K562 (cell line): ENCODE results near the gene FXYD1. TPM values are rescaled to one million over a fixed set of nuclear protein-coding genes. Genes with fewer than 3 reads are reported as not detected.

Experiments used
- GATAD2B ChIP-seq: fragments of 450-650 bp; IDR thresholded peaks from 2 replicates; pipeline ENCODE4 v1.6.1; 2017; ENCODE audit warnings: mild to moderate bottlenecking, borderline replicate concordance
- KHSRP ChIP-seq: fragments of 450-650 bp; IDR thresholded peaks from 2 replicates; pipeline ENCODE4 v1.6.1; 2017
- NCOA6 ChIP-seq: fragments of 450-650 bp; IDR thresholded peaks from 2 replicates; pipeline ENCODE4 v1.6.1; 2017; ENCODE audit warnings: mild to moderate bottlenecking
- NFRKB ChIP-seq: fragments of 450-650 bp; IDR thresholded peaks from 2 replicates; pipeline ENCODE4 v1.6.1; 2016; ENCODE audit warnings: low read depth
- REST ChIP-seq, 2 experiments: fragments of 450-650 bp; formaldehyde crosslinking in 1 of 2; IDR thresholded peaks; 2 replicates each; pipeline versions ENCODE4 v1.4.0 to v1.6.1; 2014 to 2020; ENCODE audit warnings: mild to moderate bottlenecking in 2 of 2, borderline replicate concordance in 1 of 2, low read depth in 1 of 2
- ZNF347 ChIP-seq: fragments of 450-650 bp; formaldehyde crosslinking; IDR thresholded peaks from 2 replicates; pipeline ENCODE4 v1.4.0; 2020; ENCODE audit warnings: low read depth, mild to moderate bottlenecking, moderate library complexity
- polyA plus RNA-seq, 8 experiments: library from polyadenylated mRNA; depleted of rRNA in 4 of 8; stranded (reverse) in 5 of 8; unstranded in 3 of 8; fragments of >200 nt; fragmentation: Nextera tagmentation in 2 of 8; fragmentation: Illumina TruSeq in 1 of 8; extraction: Ambion mirVana in 2 of 8; extraction: Trizol in 1 of 8; gene quantifications; 2 replicates each; pipeline versions ENCODE4 v1.2.1 to v1.2.3, GENCODE V29; 2011 to 2014; ENCODE audit warnings: inconsistent platforms in 1 of 8, missing spikeins in 1 of 8
- total RNA-seq, 7 experiments: library from RNA; depleted of rRNA in 6 of 7; stranded (reverse); fragments of >200 nt in 6 of 7; fragmentation: Illumina TruSeq in 2 of 7; extraction: Trizol in 2 of 7; gene quantifications; 2 replicates each; pipeline versions ENCODE4 v1.2.1 to v1.2.3, GENCODE V29; 2011 to 2021; ENCODE audit warnings: low replicate concordance in 1 of 7
- TF ChIP-seq, protein P1 (sequence below): fragments of 450-650 bp; IDR thresholded peaks from 2 replicates; pipeline ENCODE4 v1.6.1; 2016; ENCODE audit warnings: mild to moderate bottlenecking, moderate library complexity

FXYD1 gene
- total and polyA plus RNA-seq, 9 of the 15 experiments (the other 6 are each of a cell fraction or from before 2014, with no cell fraction given), result 0.40 to 3.2 (median 1.8) TPM; not detected in 3

DNA sequence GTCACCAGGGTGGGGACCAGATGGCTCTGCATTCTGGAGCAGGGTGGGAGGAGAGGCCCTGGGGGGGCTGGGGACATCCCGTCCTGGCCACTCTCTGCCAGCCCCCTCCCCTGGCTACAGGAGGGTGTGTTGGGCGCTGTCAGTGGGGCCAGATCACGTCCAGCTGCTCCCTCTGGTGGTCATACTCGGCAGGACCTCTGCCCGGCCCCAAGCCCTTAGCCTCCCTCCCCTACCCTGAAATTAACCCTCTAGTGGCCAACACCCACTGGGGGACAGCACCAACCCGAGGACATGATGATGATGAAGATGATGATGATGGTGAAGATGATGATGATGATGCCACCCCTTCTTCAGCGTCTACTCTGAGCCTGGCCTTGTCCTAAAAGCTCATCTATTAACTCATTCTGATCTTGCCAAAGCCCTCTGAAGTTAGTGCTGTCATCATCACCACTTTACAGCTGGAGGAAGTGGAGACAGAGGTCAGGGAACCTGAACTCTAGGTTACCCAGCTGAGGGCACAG, 3.2 kb upstream of the FXYD1 start (continued):
- TF ChIP-seq, protein P1, sequence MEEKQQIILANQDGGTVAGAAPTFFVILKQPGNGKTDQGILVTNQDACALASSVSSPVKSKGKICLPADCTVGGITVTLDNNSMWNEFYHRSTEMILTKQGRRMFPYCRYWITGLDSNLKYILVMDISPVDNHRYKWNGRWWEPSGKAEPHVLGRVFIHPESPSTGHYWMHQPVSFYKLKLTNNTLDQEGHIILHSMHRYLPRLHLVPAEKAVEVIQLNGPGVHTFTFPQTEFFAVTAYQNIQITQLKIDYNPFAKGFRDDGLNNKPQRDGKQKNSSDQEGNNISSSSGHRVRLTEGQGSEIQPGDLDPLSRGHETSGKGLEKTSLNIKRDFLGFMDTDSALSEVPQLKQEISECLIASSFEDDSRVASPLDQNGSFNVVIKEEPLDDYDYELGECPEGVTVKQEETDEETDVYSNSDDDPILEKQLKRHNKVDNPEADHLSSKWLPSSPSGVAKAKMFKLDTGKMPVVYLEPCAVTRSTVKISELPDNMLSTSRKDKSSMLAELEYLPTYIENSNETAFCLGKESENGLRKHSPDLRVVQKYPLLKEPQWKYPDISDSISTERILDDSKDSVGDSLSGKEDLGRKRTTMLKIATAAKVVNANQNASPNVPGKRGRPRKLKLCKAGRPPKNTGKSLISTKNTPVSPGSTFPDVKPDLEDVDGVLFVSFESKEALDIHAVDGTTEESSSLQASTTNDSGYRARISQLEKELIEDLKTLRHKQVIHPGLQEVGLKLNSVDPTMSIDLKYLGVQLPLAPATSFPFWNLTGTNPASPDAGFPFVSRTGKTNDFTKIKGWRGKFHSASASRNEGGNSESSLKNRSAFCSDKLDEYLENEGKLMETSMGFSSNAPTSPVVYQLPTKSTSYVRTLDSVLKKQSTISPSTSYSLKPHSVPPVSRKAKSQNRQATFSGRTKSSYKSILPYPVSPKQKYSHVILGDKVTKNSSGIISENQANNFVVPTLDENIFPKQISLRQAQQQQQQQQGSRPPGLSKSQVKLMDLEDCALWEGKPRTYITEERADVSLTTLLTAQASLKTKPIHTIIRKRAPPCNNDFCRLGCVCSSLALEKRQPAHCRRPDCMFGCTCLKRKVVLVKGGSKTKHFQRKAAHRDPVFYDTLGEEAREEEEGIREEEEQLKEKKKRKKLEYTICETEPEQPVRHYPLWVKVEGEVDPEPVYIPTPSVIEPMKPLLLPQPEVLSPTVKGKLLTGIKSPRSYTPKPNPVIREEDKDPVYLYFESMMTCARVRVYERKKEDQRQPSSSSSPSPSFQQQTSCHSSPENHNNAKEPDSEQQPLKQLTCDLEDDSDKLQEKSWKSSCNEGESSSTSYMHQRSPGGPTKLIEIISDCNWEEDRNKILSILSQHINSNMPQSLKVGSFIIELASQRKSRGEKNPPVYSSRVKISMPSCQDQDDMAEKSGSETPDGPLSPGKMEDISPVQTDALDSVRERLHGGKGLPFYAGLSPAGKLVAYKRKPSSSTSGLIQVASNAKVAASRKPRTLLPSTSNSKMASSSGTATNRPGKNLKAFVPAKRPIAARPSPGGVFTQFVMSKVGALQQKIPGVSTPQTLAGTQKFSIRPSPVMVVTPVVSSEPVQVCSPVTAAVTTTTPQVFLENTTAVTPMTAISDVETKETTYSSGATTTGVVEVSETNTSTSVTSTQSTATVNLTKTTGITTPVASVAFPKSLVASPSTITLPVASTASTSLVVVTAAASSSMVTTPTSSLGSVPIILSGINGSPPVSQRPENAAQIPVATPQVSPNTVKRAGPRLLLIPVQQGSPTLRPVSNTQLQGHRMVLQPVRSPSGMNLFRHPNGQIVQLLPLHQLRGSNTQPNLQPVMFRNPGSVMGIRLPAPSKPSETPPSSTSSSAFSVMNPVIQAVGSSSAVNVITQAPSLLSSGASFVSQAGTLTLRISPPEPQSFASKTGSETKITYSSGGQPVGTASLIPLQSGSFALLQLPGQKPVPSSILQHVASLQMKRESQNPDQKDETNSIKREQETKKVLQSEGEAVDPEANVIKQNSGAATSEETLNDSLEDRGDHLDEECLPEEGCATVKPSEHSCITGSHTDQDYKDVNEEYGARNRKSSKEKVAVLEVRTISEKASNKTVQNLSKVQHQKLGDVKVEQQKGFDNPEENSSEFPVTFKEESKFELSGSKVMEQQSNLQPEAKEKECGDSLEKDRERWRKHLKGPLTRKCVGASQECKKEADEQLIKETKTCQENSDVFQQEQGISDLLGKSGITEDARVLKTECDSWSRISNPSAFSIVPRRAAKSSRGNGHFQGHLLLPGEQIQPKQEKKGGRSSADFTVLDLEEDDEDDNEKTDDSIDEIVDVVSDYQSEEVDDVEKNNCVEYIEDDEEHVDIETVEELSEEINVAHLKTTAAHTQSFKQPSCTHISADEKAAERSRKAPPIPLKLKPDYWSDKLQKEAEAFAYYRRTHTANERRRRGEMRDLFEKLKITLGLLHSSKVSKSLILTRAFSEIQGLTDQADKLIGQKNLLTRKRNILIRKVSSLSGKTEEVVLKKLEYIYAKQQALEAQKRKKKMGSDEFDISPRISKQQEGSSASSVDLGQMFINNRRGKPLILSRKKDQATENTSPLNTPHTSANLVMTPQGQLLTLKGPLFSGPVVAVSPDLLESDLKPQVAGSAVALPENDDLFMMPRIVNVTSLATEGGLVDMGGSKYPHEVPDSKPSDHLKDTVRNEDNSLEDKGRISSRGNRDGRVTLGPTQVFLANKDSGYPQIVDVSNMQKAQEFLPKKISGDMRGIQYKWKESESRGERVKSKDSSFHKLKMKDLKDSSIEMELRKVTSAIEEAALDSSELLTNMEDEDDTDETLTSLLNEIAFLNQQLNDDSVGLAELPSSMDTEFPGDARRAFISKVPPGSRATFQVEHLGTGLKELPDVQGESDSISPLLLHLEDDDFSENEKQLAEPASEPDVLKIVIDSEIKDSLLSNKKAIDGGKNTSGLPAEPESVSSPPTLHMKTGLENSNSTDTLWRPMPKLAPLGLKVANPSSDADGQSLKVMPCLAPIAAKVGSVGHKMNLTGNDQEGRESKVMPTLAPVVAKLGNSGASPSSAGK, result no peak
- TF ChIP-seq NCOA6 (no peak), NFRKB (no peak), REST (IDR thresholded peaks at IDR 0.05; ENCODE audit: borderline replicate concordance) (peak; percentile 89), REST (CRISPR knock-in tag; IDR thresholded peaks at IDR 0.05; ENCODE audit: low read depth) (no peak), GATAD2B (peak; percentile 68; the same call in 1 of the 2 replicates), ZNF347 (CRISPR knock-in tag) (no peak), KHSRP (no peak)
